ENCODE data around the gene FAT1.
"Not testable (repeated sequence)": the region's sequence is repeated elsewhere in the genome, so short reads cannot be mapped to it uniquely, and the experiment has no call there.

The FAT1 gene, protein sequence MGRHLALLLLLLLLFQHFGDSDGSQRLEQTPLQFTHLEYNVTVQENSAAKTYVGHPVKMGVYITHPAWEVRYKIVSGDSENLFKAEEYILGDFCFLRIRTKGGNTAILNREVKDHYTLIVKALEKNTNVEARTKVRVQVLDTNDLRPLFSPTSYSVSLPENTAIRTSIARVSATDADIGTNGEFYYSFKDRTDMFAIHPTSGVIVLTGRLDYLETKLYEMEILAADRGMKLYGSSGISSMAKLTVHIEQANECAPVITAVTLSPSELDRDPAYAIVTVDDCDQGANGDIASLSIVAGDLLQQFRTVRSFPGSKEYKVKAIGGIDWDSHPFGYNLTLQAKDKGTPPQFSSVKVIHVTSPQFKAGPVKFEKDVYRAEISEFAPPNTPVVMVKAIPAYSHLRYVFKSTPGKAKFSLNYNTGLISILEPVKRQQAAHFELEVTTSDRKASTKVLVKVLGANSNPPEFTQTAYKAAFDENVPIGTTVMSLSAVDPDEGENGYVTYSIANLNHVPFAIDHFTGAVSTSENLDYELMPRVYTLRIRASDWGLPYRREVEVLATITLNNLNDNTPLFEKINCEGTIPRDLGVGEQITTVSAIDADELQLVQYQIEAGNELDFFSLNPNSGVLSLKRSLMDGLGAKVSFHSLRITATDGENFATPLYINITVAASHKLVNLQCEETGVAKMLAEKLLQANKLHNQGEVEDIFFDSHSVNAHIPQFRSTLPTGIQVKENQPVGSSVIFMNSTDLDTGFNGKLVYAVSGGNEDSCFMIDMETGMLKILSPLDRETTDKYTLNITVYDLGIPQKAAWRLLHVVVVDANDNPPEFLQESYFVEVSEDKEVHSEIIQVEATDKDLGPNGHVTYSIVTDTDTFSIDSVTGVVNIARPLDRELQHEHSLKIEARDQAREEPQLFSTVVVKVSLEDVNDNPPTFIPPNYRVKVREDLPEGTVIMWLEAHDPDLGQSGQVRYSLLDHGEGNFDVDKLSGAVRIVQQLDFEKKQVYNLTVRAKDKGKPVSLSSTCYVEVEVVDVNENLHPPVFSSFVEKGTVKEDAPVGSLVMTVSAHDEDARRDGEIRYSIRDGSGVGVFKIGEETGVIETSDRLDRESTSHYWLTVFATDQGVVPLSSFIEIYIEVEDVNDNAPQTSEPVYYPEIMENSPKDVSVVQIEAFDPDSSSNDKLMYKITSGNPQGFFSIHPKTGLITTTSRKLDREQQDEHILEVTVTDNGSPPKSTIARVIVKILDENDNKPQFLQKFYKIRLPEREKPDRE (N-terminal part only)

DNA sequence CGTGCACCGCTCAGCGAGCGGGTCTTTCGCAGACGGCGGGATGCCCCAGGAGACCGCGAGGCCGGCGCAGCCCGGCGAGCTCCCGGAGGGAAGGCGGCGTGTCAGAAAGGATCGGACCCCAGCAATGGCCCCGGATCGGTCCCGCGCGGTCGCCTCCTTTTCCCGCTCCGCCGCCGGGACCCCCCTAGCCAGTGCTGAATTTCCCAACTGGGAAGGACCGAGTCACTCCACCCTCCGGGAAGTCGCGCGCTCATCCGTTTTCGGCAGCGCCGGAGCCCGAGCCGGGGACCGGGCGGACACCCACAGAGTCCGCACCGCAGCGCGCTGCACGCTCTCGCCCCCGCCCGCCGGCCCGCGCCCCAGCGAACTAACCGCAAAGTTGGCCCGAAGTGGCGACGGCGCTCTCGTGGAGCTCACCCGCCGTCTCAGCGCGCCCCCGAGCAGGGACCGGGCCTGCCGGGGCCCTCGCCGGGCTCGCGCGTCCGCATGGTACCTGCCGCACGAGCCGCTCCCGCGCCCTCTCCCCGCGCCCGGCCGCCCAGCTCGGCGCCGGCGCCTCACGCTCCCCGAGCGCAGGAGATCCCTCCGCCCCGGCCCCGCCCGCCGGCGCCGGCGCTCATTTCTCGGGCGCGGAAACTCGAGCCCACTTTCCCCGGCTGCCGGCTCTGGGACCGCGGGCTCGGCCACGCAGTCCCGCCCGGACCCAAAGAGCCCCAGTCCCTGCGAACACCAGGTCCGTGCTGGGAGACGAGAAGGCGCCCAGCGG lies at the start of gene FAT1:
Gene FAT1, minus strand, starts transcription at position 565 of the 766 bp plus-strand sequence. CDS start 14,029 bp downstream, outside the sequence.
- no peak for DNase-seq

DNA sequence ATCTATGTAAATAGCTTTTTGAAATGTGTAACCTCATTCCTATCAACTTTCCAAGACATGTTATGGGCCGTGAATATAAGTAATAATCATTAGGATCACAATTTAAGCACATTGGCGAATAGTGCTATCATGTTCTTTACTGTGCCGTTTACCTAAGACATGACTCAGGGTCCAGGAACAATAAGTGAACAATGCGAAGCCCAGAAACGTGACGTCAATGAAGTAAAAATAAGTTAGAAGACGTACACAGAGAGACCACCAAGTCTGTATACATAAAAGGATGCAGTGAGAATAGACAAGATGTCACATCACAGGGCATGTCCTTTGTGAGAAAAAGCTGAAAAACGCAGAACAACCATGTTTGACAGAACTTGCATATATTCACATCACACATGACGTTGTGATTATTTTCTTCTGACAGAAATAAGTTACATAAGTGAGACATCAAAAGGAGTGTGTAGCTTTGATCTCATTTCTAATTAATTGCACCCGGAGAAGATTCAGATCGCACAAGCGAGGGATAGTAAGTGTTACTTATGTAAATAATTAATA lies 49.4 kb upstream of the FAT1 start:
- no peak for DNase-seq

DNA sequence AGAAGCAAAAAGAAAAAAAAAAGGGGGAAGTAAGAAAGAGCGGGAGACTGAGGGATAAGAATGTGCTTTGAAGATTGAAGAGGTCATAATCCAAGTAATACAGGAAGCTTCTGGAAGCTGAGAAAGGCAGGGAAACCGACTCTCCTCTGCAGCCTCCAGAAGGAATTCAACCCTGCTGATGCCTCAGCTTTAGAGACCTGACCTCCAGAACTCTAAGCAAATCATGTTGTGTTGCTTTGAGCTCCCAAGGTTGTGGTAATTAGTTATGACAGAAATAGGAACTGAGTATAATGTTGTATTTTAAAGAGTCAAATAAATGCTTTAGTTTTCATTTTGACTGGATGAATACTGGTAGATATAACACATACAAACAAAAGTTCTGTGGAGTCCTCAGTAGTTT lies 48.0 kb upstream of the FAT1 start:
- no peak for DNase-seq

DNA sequence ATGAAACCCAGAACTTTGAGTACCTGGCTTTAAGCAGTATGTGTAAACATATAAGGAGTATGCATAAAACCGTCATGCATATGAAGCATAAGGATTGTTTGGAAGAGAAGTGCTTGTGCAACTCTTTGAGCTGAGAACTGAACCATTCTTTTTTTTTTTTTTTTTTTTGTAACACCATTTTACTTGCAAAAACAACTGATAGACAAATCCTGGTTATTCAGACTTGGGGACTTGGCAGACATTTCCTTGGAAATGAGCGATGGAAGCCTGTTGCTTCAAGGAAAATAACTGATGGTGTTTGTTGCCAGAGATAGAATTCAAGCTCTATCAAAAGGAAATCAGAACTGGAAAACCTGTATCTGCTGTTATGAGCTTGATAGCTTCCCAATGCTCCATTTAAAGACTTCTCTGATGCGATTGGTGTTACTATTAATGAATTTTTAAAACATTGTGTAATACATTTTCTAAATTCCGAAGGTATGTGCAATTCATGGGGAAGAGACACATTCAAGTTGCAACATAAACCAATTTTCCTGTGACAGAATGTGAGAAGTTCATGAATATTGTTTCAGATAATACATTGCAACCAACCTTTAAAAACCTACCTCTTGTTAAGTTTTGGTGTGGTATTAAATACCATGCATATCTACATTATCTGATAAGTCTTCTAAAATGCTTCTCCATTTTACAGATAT lies 47.0 kb upstream of the FAT1 start:
- no peak for DNase-seq

DNA sequence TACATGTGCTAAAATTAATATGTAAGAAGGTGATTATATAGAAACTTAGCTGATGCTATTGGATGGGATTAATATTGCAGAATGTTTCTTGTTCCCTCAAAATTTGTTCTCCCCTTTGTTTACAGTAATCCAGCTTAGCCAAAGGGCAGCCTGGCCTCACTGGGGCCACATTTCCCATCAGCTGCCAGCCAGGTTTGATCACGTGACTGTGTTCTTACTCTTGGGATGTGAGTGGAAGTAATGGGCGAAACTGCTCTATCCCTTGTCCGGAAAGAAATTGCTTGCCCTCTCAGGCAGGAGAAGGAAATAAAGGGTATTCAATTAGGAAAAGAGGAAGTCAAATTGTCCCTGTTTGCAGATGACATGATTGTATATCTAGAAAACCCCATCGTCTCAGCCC lies 44.1 kb upstream of the FAT1 start:
- DNase-seq: no peak

DNA sequence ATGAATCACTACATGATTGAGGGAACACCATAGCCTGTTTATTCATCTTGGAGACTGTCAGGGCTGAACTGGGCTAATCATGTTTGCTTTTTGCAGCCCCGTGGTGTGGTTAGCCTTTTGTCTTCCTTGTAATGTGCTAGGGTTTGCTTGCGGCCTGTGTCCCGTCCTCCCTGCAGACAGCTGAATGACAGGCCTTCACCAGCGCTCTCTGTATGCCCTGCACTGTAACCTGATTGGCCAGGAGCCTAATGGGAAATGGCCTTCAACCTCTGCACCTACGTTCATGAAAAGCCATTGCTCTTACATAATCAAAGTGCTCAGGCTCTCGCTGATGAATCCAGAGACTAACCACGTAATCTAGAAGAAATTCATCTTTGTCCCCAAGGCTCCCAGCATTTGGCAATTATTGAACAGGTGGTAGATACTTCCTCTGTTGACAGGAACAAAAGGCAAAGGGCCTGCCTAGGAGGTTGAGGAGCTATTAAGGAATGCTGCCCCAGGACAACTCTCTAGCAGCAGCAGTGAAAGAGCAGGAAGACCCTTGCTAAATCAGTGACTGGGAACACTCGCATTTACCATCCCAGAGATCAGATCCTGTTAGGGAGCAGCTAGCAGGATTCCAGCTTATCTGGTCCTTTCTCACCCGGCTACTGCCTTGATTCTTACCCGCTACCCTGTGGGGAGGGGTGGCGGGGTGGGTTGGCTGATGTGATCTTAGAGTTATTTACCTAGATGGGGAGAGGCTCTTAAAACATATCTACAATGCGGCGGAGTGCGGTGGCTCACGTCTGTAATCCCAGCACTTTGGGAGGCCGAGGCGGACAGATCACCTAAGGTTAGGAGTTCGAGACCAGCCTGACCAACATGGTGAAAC lies 42.3 kb upstream of the FAT1 start:
- DNase-seq: no peak

DNA sequence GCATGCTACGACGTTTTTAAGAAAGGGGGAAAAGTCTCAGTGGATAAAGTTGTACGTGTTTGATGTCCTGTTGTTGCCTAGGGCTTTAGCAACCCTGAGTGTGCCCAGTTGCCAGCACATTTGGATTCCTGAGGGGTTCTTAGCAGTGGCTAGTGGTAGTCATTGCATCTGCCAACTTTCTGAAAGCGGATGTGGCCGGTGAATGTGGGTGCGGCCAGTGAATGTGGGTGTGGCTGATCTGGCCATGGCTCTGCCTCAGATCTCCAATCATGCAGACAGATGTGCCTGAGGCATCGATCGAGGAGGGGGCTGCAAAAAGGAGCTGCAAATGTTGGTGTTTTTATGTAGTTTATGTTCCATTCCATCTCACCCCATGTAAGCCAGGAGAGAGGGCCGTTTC lies 41.5 kb upstream of the FAT1 start:
- DNase-seq: no peak

DNA sequence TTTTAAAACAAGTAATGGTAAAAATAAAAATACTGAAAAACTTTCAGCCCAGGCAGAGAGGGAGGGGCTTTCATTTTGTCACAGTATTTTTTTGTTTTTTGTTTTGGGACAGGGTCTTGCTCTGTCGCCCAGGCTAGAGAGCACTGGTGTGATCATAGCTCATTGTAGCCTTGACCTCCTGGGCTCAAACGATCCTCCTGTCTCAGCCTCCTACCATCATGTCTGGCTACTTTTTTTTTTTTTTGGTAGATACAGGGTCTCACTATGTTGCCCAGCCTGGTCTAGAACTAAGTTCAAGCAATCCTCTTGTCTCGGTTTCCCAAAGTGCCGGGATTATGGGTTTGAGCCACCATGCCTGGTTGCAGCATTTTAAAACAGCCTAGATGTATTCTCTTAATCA lies 40.8 kb upstream of the FAT1 start:
- DNase-seq: no peak

DNA sequence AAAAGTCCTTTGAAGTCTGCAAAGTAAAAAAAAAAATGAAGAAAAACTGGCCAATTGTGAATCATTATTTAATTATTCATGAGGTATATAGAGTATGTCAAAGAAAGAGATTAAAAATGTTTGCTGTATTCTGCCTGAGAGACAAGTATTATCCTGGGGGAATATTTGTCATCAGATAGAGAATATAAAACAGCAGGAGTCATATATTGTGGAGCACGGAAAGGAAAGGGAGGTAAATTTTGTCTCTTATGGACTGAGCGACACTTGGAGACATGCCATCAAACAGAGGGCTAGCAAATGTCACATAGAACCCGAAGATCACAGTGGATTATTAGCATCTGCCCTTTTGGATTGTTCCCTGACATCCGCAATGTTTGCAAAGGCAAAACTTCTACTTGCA lies 39.2 kb upstream of the FAT1 start:
- DNase-seq: no peak

DNA sequence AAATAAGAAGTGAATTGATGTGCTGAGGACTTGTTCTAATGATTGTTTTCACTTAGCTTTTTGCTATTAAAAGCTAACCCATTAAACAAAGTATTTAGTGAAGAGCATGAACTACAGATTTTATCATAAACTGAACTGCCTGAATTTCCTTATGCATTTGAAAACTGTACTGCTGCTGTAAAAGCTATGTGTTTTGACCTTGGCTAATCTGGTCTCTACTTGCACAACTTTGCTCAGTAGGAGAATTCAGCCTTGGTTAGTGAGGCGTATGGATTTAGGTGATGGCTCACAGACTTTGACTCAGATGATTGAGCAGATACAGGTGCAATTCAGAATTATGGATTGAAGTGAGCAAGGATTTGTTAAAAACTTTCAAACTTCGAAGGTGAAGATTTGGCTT lies 38.7 kb upstream of the FAT1 start:
- no peak for DNase-seq

DNA sequence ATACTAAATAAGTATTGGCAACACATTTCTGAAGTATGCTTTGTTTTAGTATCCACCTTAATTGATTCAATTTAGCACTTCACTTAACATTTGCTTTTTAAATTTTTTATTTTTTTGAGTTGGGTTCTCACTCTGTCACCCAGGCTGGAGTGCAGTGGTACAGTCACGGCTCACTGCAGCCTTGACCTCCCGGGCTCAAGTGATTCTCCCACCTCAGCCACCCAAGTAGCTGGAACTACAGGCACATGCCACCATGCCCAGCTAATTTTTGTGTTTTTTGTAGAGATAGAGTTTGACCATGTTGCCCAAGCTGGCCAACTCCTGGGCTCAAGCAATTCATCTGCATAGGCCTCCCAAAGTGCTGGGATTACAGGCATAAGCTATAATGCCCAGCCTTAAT lies 38.3 kb upstream of the FAT1 start:
- not testable (repeated sequence) for DNase-seq

DNA sequence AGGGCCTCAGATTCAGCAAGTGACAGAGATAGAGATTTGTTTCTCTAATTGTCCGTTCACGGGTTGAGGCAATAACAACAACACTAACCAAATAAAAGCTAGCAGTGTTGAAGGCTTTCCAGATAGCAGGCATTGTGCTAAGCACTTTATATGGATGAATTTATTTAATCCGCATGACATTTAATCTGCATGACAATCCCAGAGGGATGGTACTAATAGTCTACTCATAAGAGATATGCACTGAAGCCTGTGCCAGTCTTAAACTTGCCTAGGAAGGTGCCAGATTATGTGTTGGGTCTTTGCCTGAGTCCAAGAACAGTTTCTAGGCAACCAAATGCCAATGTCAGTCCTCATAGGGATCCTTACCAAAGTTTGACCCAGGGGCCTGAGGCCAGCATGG lies 37.7 kb upstream of the FAT1 start:
- no peak for DNase-seq

DNA sequence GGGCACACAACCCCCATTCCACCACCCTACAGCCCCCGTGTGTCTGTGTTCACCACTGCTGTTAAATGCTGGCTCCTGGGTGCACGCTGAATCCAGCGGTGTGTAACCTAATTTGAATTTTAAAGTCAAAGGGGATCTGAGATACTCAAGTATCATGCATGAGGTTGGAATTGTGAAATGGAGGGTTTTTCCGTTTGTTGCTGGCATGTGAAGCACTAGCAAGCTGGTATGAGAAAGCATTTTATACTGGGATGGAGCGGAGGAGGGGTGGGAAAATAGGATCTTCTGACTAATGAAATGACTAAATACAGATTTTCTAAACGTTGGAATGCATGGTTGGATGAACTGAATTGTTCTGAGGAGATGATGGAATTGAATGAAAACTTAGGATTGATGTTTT lies 36.9 kb upstream of the FAT1 start:
- no peak for DNase-seq

DNA sequence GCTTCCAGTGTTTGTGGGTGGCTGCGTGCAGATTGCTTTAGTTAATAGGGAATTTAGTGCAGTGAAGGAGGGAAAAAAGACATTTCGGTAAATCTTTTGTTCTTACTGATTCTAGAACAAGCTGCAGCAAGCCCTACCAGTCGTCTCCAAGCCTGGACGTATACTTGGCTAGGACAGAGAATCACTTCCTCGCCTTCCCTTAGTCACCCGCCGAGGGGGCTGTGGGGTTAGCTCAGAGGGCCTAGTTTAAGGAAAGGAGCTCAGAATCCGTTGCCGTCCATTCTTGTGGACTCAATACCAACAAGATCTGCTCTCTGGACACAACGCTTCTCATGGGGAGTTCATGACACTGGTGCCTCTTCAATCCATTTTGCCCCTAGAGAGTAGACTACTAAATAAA lies 36.3 kb upstream of the FAT1 start:
- no peak for DNase-seq

DNA sequence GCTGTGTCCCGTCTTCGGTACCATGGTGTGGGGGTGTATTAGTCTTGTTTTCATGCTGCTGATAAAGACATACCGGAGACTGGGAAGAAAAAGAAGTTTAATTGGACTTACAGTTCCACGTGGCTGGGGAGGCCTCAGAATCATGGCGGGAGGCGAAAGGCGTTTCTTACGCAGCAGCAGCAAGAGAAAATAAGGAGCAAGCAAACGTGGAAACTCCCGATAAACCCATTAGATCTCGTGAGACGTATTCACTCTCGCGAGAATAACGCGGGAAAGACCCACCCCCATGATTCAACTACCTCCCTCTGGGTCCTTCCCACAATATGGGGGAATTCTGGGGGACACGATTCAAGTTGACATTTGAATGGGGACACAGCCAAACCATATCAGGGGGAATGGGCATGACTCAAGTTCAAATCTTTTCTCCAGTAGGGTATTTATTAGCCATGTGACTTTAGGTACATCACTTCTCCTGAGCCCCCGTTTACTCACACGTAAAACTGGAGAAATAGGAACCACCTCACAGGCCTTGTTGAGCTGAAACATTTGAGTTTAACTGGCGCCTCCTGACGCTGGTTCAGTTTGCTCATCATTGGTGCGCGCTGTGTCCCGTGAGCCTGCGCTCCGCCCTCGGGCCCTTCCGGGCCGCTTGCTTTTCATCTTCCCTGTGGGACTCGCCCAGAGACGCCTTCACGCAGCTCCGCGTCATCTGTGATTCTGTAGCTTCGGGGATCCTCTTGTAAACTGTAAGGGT lies 35.5 kb upstream of the FAT1 start:
- no peak for DNase-seq

DNA sequence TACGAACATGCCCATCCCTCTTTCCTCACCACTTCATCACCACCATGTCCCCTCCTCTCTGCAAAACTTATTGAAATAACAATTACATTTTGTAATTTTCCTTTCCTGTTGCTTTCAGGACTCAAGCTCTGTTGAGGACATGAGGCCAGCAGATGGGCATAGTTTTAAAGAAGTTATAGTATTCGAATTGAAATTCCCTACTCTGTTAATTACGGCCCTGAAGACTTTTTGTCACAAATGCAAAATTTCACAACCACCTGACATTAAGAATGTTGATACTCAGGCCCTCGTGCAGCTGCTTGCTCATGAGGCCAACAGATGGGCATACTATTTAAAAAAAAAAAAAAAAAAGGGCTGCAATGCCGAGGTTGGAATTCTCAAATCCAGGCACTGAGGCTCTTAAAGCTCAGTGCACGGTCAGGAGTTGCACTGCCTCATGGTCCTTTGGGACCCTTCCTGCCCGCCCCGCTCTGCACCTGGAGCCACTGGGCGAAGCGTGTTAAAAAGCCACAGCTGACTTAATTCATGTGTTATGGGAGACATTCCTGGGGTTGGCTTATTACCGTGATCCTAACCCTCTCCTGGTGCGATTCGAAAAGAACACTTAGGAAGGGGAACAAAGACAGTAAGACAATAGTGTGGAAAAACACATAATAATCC lies 34.2 kb upstream of the FAT1 start:
- no peak for DNase-seq

DNA sequence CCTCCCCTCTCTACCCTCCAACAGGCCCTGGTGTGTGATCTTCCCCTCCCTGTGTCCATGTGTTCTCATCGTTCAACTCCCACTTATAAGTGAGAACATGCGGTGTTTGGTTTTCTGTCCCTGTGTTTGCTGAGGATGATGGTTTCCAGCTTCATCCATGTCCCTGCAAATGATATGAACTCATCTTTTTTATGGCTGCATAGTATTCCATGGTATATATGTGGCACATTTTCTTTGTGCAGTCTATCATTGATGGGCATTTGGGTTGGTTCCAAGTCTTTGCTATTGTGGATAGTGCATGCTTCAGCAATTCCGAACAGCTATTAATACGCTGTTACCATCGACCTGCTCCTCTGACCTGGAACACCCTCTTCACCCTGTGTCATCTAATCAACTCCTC lies 32.9 kb upstream of the FAT1 start:
- DNase-seq: not testable (repeated sequence)

DNA sequence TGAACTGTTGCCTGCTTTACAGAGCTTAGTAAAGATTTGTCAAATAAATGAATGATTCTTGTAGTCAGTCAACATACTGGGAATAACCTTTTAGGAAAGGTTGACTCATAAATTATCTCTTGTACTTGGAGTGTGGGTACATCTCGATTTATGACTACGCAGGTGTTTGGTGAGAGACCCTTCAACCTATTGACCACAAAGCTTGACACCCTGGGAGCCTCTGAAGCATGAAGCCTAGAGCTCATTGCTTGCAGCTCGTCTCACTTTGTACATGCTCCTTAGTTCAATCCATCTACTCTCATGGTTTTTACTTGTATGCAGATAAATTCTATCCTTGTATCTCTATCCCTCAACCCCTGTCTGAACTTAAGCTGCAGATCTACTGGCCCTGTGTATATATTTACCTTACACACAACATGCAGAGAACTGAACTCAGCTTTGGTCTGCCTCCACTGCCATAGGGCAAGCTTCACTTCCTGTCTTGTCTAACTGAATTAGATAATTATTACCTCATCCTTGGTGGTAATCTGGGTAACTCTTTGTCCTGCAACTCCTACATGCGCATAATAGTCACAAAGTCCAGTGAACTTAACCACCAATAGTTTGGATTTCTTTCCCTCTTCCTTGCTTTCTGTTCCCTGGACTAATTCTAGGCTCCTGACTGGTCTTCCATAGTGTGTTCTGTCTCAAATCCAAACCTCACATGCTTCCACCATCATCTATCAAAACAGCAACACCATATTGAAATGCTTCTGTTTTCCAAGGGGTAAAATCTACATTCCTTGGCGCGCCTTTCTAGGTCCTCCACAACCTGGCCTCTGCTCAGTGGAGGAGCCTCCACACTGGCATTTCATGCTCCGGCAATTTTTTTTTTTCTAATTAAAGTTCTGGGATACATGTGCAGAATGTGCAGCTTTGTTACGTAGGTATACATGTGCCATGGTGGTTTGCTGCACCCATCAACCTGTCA lies 32.2 kb upstream of the FAT1 start:
- no peak for DNase-seq

All from hematopoietic multipotent progenitor cell treated with erythropoietin and hydrocortisone succinate and interleukin-3 and kit ligand, for 8 days (in vitro differentiated cells).